Right lobe of liver (tissue), 6 donors: ENCODE results near the gene SHROOM2. TPM values are rescaled to one million over a fixed set of nuclear protein-coding genes. Genes with fewer than 3 reads are reported as not detected.
A peak's percentile ranks its signal among the peaks of the same experiment; 100 is the strongest.

Source experiments
- ATAC-seq, 4 donors: fragments of 200-7000 bp; cut with Tn5 transposase; one replicate each; pipeline ENCODE4 v1.9.1; 2020; ENCODE audit warnings: mild to moderate bottlenecking in 4 of 4, moderate library complexity in 4 of 4
- DNase-seq, 3 donors: peaks; one replicate each; pipeline ENCODE4 v3.0.0-alpha.2; 2020
- H3K27ac ChIP-seq, 3 donors: fragments of 200-600 bp; one replicate each; pipeline ENCODE4 v1.8.0; 2022
- H3K27me3 ChIP-seq, 2 donors: fragments of 200-600 bp; one replicate each; pipeline ENCODE4 v1.8.0; 2022
- H3K36me3 ChIP-seq, 4 donors: fragments of 200-600 bp; sonication (generic) in 1 of 4; one replicate each; pipeline versions ENCODE4 v1.5.1 to v1.8.0; 2017 to 2022; ENCODE audit warnings: control low read depth in 1 of 4
- H3K4me1 ChIP-seq, 4 donors: fragments of 200-600 bp; sonication (generic) in 1 of 4; one replicate each; pipeline versions ENCODE4 v1.5.1 to v1.8.0; 2017 to 2022; ENCODE audit warnings: control low read depth in 1 of 4
- H3K4me3 ChIP-seq, 3 donors: fragments of 200-600 bp; one replicate each; pipeline ENCODE4 v1.8.0; 2022
- H3K9me3 ChIP-seq, 4 donors: fragments of 200-600 bp; sonication (generic) in 1 of 4; one replicate each; pipeline versions ENCODE4 v1.5.1 to v1.8.0; 2017 to 2022; ENCODE audit warnings: control low read depth in 1 of 4
- POLR2A ChIP-seq: fragments of 450-650 bp; IDR thresholded peaks from one replicate; pipeline ENCODE4 v1.6.1; 2017; ENCODE audit warnings: antibody characterized with exemption, mild to moderate bottlenecking
- WGBS: methylation state at CpG from one replicate; pipeline ENCODE4 v1.1.6; 2018; ENCODE audit warnings: low coverage, low lambda C conversion rate; ENCODE audit not compliant: insufficient coverage; ENCODE audit errors: missing lambda C conversion rate; 5-methylcytosine and 5-hydroxymethylcytosine counted together
- intact Hi-C, 2 donors: fragments of 100-400 bp; cut with DNase I; formaldehyde crosslinking; loops; one replicate each; pipeline versions ENCODE4 v1.11.2 to v1.14.1; 2022
- total RNA-seq, 6 experiments: library from RNA; depleted of rRNA in 2 of 6; stranded (reverse); fragments of >200 nt in 2 of 6; fragmentation: NEBNext Ultra II Directional in 3 of 6; extraction: Animal tissue kit (Norgen Biotek cat#: 25700) in 3 of 6; gene quantifications; one replicate each; pipeline versions ENCODE4 v1.1.0 to v1.2.4, GENCODE V29; 2016 to 2023
- TF ChIP-seq, protein P1 (sequence below), 4 donors: fragments of 200-600 bp in 3 of 4; fragments of 450-650 bp in 1 of 4; IDR thresholded peaks; one replicate each; pipeline versions ENCODE4 v1.5.1 to v1.8.0; 2016 to 2022; ENCODE audit warnings: antibody characterized with exemption in 4 of 4, mild to moderate bottlenecking in 2 of 4
- donor health status: DM: no; HTN: yes; CAD: no.
- donor health status: DM: no; HTN: no; CAD: no.
- donor health status: DM: no; HTN: no; CAD: no.
- donor health status: DM: no; HTN: yes; CAD: no.
- donor health status: DM: no; HTN: yes; CAD: no.

Gene SHROOM2
- total RNA-seq, 6 experiments from 2014 or later: 3.6 to 7.5 (median 3.9) TPM

DNA sequence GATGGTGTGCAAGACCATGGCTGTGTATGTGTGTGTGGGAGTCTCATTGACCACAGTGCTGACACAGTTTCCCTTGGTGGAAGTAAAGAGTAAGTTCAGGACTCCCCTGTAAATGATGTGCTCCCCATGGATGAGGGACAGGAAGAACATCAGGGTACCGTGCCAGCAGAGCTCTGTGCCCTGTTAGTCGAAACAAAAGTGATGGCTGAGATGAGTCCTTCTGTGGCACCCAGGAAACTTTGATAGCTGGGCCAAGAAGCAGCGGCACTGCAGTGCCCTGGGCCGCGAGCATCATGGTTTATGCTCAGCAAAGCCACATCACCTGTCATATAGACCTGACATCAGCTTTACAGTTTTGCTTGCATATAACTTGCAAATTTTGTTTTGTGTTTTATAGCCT is 119.5 kb downstream of the SHROOM2 start:
- Histone ChIP-seq H3K9me3 (no peaks in the 10 kb centered on the region), H3K27ac (no peak overlapping the region), H3K36me3 (no peaks in the 10 kb centered on the region), H3K27me3 (no peaks in the 10 kb centered on the region), H3K4me1 (no peaks in the 10 kb centered on the region), H3K4me3 (no peak overlapping the region)
- DNase-seq (no peak), ATAC-seq (no peak)
- TF ChIP-seq, protein P1, sequence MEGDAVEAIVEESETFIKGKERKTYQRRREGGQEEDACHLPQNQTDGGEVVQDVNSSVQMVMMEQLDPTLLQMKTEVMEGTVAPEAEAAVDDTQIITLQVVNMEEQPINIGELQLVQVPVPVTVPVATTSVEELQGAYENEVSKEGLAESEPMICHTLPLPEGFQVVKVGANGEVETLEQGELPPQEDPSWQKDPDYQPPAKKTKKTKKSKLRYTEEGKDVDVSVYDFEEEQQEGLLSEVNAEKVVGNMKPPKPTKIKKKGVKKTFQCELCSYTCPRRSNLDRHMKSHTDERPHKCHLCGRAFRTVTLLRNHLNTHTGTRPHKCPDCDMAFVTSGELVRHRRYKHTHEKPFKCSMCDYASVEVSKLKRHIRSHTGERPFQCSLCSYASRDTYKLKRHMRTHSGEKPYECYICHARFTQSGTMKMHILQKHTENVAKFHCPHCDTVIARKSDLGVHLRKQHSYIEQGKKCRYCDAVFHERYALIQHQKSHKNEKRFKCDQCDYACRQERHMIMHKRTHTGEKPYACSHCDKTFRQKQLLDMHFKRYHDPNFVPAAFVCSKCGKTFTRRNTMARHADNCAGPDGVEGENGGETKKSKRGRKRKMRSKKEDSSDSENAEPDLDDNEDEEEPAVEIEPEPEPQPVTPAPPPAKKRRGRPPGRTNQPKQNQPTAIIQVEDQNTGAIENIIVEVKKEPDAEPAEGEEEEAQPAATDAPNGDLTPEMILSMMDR (IDR thresholded peaks at IDR 0.05): no peak
- no peak for TF ChIP-seq POLR2A
- 47% methylated on average over 2 of the region's 5 CpGs for WGBS
- intact Hi-C loops: no loop called here

DNA sequence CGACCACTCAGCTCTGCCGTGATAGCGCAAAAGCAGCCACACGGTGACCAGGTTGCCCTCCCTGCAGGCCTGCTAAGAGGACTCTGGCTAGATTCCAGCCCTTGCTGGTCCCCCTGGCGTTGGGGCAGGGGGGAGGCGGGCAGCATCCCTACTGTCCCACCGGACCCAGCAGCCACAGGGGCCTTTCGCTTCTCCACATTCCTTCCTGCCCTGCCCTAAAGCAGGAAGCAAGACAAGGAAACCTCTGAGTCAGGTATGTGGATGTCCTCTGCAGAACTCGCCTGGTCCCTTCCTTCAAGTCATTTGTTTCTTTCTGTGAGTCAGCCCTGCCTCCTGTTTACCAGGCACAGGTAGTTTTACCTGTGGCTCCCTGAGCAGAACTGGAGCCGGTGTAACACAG is 120.7 kb downstream of the SHROOM2 start:
- ATAC-seq (no peak), DNase-seq (no peak)
- TF ChIP-seq, protein P1 (IDR thresholded peaks at IDR 0.05): no peak
- no peak for TF ChIP-seq POLR2A
- Histone ChIP-seq H3K4me3 (no peak overlapping the region), H3K27ac (no peak overlapping the region), H3K36me3 (no peaks in the 10 kb centered on the region), H3K27me3 (no peaks in the 10 kb centered on the region), H3K4me1 (no peaks in the 10 kb centered on the region), H3K9me3 (no peaks in the 10 kb centered on the region)
- intact Hi-C loops: no loop called here
- 83% methylated on average over 2 of the region's 10 CpGs for WGBS

DNA sequence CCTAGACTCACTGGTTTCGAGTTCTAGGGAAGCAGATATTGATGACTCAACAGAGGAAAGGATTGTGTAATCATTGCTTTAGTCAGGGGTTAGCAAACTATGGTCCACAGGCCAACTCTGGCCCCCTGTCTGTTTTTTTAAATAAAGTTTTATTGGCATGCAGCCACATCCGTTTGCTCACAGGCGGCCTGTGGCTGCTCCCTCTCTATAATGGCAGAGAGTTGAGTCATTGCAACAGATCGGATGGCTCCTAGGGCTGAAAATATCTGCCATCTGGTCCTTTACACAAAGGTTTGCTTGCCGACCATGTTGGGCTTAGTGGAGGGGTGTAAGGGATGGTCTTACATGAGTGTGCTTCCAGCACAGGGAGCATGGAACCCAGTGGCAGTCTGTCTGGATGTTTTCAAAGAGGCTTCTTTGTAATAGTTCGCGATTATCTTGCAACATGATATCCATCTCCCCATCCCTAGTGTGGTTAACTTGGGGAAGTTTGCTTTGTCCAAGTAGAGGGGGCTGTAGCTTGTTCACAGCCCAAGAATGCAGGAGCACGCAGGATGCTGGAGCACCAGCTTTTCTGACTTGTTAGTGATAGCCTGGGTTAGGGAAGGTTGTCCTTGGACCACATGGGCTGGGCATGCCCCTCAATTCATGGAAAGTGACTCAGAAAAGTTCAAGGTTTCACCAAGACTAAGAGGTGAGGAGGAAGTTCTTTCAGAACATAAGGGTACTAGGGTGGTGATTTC is 121.6 kb downstream of the SHROOM2 start:
- Histone ChIP-seq H3K4me3 (no peak overlapping the region), H3K27me3 (no peaks in the 10 kb centered on the region), H3K36me3 (no peaks in the 10 kb centered on the region), H3K4me1 (no peaks in the 10 kb centered on the region), H3K27ac (no peak overlapping the region), H3K9me3 (no peaks in the 10 kb centered on the region)
- 59% methylated on average over 6 of the region's 8 CpGs for WGBS
- intact Hi-C loops: no loop called here
- ATAC-seq (peak in 1 of 4 donors; percentile 24), DNase-seq (no peak)
- TF ChIP-seq POLR2A: no peak
- TF ChIP-seq, protein P1 (IDR thresholded peaks at IDR 0.05): no peak

DNA sequence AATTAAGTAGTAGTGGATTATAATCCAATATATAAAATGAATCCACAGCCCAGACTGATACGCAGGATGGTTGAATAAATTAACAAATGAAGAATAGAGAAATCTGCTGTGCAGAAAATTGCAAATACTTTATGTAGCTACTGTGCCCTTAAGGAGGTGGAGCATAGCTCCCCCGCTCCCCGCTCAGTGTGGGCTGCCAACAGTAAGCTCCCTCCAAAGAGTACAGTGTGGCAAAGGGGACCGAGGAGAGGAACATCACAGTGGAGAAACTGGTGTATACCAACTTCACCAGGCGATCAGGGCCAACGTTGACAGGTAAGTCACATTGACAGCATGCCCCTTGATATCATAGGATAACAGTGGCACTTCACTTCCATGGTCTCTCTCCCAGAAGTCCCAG is 123.0 kb downstream of the SHROOM2 start:
- Histone ChIP-seq H3K27me3 (no peaks in the 10 kb centered on the region), H3K9me3 (no peaks in the 10 kb centered on the region), H3K27ac (no peak overlapping the region), H3K4me3 (no peak overlapping the region), H3K36me3 (no peaks in the 10 kb centered on the region), H3K4me1 (no peaks in the 10 kb centered on the region)
- DNase-seq (no peak), ATAC-seq (no peak)
- intact Hi-C loops: no loop called here
- WGBS: 70% methylated on average over 1 of the region's 6 CpGs
- TF ChIP-seq, protein P1 (IDR thresholded peaks at IDR 0.05): no peak
- no peak for TF ChIP-seq POLR2A
